HCT116 (cell line): Measurements from ENCODE around the gene CTNNA2. TPM values are rescaled to one million over a fixed set of nuclear protein-coding genes. Genes with fewer than 3 reads are reported as not detected.

Experiments
- ATAC-seq: fragments of 200-7000 bp; cut with Tn5 transposase; 2 replicates; pipeline ENCODE4 v1.9.1; 2020; ENCODE audit warnings: mild to moderate bottlenecking, moderate library complexity
- BruUV-seq: library from RNA; stranded (reverse); fragments of 400-500 nt; replicated peaks from 2 replicates; lab custom pipeline; 2021; lab: Mats Ljungman, UMichigan
- CTCF ChIA-PET: fragments of 300-600 bp; sonication (Branson Sonifier 250); formaldehyde crosslinking; loops from one replicate; lab custom pipeline; 2021; ENCODE audit warnings: antibody characterized with exemption; lab: Charles Lee
- POLR2A ChIA-PET: fragments of 300-600, 350-600 bp; sonication (Branson Sonifier 250); formaldehyde crosslinking; loops from one replicate; lab custom pipeline; 2021; ENCODE audit warnings: antibody characterized with exemption; lab: Charles Lee
- RAD21 ChIA-PET, 2 experiments: fragments of 300-600 bp; sonication (Branson Sonifier 250); formaldehyde crosslinking; loops; one replicate each; lab custom pipeline; 2023; ENCODE audit warnings: low total read pairs in 2 of 2; ENCODE audit not compliant: uncharacterized antibody in 2 of 2, unreplicated experiment in 2 of 2, low non-redundant PET in 1 of 2; lab: Charles Lee
- DNase-seq: peaks from one replicate; pipeline ENCODE4 v3.0.0-alpha.2; 2010; ENCODE audit warnings: low read depth, low spot score
- H2AFZ ChIP-seq: fragments of 200-600 bp; shearing (Covaris generic), sonication (generic); 2 replicates; pipeline ENCODE4 v1.6.1; 2017; ENCODE audit warnings: low read depth, mixed run types, mixed read lengths, antibody characterized with exemption, low read length; ENCODE audit not compliant: poor library complexity, severe bottlenecking
- H3K27ac ChIP-seq: 2 replicates; pipeline ENCODE4 v1.5.1; 2012; ENCODE audit warnings: low read depth, low read length
- H3K27me3 ChIP-seq: fragments of 200-600 bp; sonication (generic); 2 replicates; pipeline ENCODE4 v1.6.1; 2016; ENCODE audit warnings: mixed run types, low read length, mixed read lengths; ENCODE audit not compliant: insufficient read depth
- H3K36me3 ChIP-seq, 2 experiments: fragments of 200-500 bp in 1 of 2; fragments of 200-600 bp in 1 of 2; sonication (Bioruptor generic) in 1 of 2; sonication (generic) in 1 of 2; 2 replicates each; pipeline versions ENCODE4 v1.5.1 to v1.6.1; 2014 to 2016; ENCODE audit warnings: low read length in 2 of 2, inconsistent platforms in 1 of 2, mixed read lengths in 1 of 2, mixed run types in 1 of 2; ENCODE audit not compliant: insufficient read depth in 2 of 2, control insufficient read depth in 1 of 2
- H3K4me1 ChIP-seq, 2 experiments: fragments of 200-600 bp in 1 of 2; sonication (generic) in 1 of 2; 2 replicates each; pipeline versions ENCODE4 v1.5.1 to v1.6.1; 2012 to 2017; ENCODE audit warnings: low read length in 2 of 2, inconsistent platforms in 1 of 2, mild to moderate bottlenecking in 1 of 2, mixed read lengths in 1 of 2, mixed run types in 1 of 2, moderate library complexity in 1 of 2; ENCODE audit not compliant: insufficient read depth in 2 of 2, control insufficient read depth in 1 of 2
- H3K4me2 ChIP-seq: fragments of 200-600 bp; sonication (generic); 2 replicates; pipeline ENCODE4 v1.6.1; 2017; ENCODE audit warnings: mixed run types, low read length, mixed read lengths
- H3K4me3 ChIP-seq, 2 experiments: fragments of 200-600 bp in 1 of 2; sonication (generic) in 1 of 2; replicated peaks in 1 of 2; 2 replicates each; pipeline ENCODE4 v1.5.1; 2011 to 2016; ENCODE audit warnings: low read length in 2 of 2, control low read depth in 1 of 2, low read depth in 1 of 2, mild to moderate bottlenecking in 1 of 2, mixed read lengths in 1 of 2, mixed run types in 1 of 2
- H3K79me2 ChIP-seq: fragments of 200-600 bp; sonication (generic); 2 replicates; pipeline ENCODE4 v1.6.1; 2017; ENCODE audit warnings: mild to moderate bottlenecking, mixed run types, low read length, moderate library complexity, mixed read lengths; ENCODE audit not compliant: insufficient read depth
- H3K9ac ChIP-seq: fragments of 200-600 bp; sonication (generic); 2 replicates; pipeline ENCODE4 v1.6.1; 2016; ENCODE audit warnings: low read length, mixed read lengths
- H3K9me2 ChIP-seq: fragments of 200-600 bp; sonication (generic), shearing (Covaris generic); 2 replicates; pipeline ENCODE4 v1.6.1; 2017; ENCODE audit warnings: mixed run types, mild to moderate bottlenecking, moderate library complexity; ENCODE audit not compliant: insufficient read depth
- H3K9me3 ChIP-seq, 2 experiments: fragments of 200-500 bp in 1 of 2; fragments of 200-600 bp in 1 of 2; sonication (Bioruptor generic) in 1 of 2; sonication (generic) in 1 of 2; 2 replicates each; pipeline ENCODE4 v1.6.1; 2014 to 2017; ENCODE audit warnings: low read length in 2 of 2, mixed read lengths in 2 of 2, inconsistent platforms in 1 of 2, low read depth in 1 of 2, mild to moderate bottlenecking in 1 of 2, mixed run types in 1 of 2, moderate library complexity in 1 of 2; ENCODE audit not compliant: control insufficient read depth in 1 of 2, insufficient read depth in 1 of 2
- H4K20me1 ChIP-seq: fragments of 200-600 bp; sonication (generic), shearing (Covaris generic); 2 replicates; pipeline ENCODE4 v1.6.1; 2017; ENCODE audit warnings: mixed run types, mild to moderate bottlenecking, moderate library complexity; ENCODE audit not compliant: insufficient read depth
- ATF3 ChIP-seq: IDR thresholded peaks from 2 replicates; pipeline ENCODE4 v1.6.1; 2012
- CEBPB ChIP-seq: IDR thresholded peaks from 2 replicates; pipeline ENCODE4 v1.6.1; 2012; ENCODE audit warnings: low read depth
- CTCF ChIP-seq, 3 experiments: fragments of 200-600 bp in 1 of 3; sonication (generic) in 1 of 3; IDR thresholded peaks in 2 of 3; conservative IDR thresholded peaks in 1 of 3; 2 replicates each; pipeline ENCODE4 v1.5.1; 2012 to 2017; ENCODE audit warnings: low read depth in 2 of 3, low read length in 2 of 3, antibody characterized with exemption in 1 of 3, borderline replicate concordance in 1 of 3, control low read depth in 1 of 3, mild to moderate bottlenecking in 1 of 3, mixed read lengths in 1 of 3, mixed run types in 1 of 3, moderate library complexity in 1 of 3; ENCODE audit not compliant: insufficient read depth in 1 of 3
- ELF1 ChIP-seq: IDR thresholded peaks from 2 replicates; pipeline ENCODE4 v1.6.1; 2012; ENCODE audit warnings: low read depth, borderline replicate concordance
- EZH2 ChIP-seq: fragments of 200-600 bp; sonication (generic); IDR thresholded peaks from 2 replicates; pipeline ENCODE4 v1.6.1; 2017; ENCODE audit warnings: antibody characterized with exemption, mixed run types
- POLR2A ChIP-seq: IDR thresholded peaks from 2 replicates; pipeline ENCODE4 v1.7.0; 2011; ENCODE audit warnings: borderline replicate concordance; ENCODE audit not compliant: insufficient read depth, insufficient read length; ENCODE audit errors: extremely low read depth
- SIN3A ChIP-seq: IDR thresholded peaks from 2 replicates; pipeline ENCODE4 v1.6.1; 2012; ENCODE audit warnings: low read depth
- ZBTB33 ChIP-seq: IDR thresholded peaks from 2 replicates; pipeline ENCODE4 v1.6.1; 2011; ENCODE audit warnings: mild to moderate bottlenecking, low read length, moderate library complexity; ENCODE audit not compliant: insufficient replicate concordance; ENCODE audit errors: extremely low read depth
- ZFX ChIP-seq: fragments of 450-650 bp; IDR thresholded peaks from 2 replicates; pipeline ENCODE4 v1.6.1; 2017
- ZNF274 ChIP-seq: fragments of 200-500 bp; sonication (Bioruptor generic); IDR thresholded peaks from 2 replicates; pipeline ENCODE4 v1.6.1; 2014; ENCODE audit warnings: mild to moderate bottlenecking, low read depth, low read length, inconsistent platforms
- intact Hi-C: fragments of 100-400 bp; cut with micrococcal nuclease; formaldehyde crosslinking; loops from 2 replicates; pipeline ENCODE4 v1.10.0; 2022
- total RNA-seq: library from RNA; stranded (reverse); gene quantifications from one replicate; pipeline ENCODE4 v1.2.1, GENCODE V29; 2021; ENCODE audit not compliant: unreplicated experiment
- TF ChIP-seq, protein P1 (sequence below): IDR thresholded peaks from 2 replicates; pipeline ENCODE4 v1.6.1; 2012; ENCODE audit warnings: low read depth

CTNNA2 gene
- total RNA-seq, 1 experiment from 2014 or later = not detected

- no peaks in the 10 kb centered on the region for H3K36me3 ChIP-seq
- POLR2A ChIA-PET = no interaction called here
- TF ChIP-seq ZNF274 (no peak), CEBPB (no peak), ELF1 (no peak), EZH2 (no peak), ATF3 (no peak), SIN3A (no peak), ZFX (no peak), CTCF (IDR thresholded peaks at IDR 0.05 in 2 of 3, conservative IDR thresholded peaks at IDR 0.05 in 1 of 3; ENCODE audit: borderline replicate concordance in 1 of 3, insufficient read depth in 1 of 3, low read depth in 2 of 3, low read length in 2 of 3) (no peak), ZBTB33 (no peak), POLR2A (no peak)
- TF ChIP-seq, protein P1, sequence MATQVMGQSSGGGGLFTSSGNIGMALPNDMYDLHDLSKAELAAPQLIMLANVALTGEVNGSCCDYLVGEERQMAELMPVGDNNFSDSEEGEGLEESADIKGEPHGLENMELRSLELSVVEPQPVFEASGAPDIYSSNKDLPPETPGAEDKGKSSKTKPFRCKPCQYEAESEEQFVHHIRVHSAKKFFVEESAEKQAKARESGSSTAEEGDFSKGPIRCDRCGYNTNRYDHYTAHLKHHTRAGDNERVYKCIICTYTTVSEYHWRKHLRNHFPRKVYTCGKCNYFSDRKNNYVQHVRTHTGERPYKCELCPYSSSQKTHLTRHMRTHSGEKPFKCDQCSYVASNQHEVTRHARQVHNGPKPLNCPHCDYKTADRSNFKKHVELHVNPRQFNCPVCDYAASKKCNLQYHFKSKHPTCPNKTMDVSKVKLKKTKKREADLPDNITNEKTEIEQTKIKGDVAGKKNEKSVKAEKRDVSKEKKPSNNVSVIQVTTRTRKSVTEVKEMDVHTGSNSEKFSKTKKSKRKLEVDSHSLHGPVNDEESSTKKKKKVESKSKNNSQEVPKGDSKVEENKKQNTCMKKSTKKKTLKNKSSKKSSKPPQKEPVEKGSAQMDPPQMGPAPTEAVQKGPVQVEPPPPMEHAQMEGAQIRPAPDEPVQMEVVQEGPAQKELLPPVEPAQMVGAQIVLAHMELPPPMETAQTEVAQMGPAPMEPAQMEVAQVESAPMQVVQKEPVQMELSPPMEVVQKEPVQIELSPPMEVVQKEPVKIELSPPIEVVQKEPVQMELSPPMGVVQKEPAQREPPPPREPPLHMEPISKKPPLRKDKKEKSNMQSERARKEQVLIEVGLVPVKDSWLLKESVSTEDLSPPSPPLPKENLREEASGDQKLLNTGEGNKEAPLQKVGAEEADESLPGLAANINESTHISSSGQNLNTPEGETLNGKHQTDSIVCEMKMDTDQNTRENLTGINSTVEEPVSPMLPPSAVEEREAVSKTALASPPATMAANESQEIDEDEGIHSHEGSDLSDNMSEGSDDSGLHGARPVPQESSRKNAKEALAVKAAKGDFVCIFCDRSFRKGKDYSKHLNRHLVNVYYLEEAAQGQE = no peak
- TF ChIP-seq, all 23 proteins: peak for 0
- Histone ChIP-seq H3K27ac (no peak overlapping the region), H3K4me3 (no peak overlapping the region), H3K4me1 (no peaks in the 10 kb centered on the region), H3K79me2 (no peaks in the 10 kb centered on the region), H3K4me2 (no peak overlapping the region), H3K27me3 (no peaks in the 10 kb centered on the region), H4K20me1 (no peaks in the 10 kb centered on the region), H3K9me3 (peaks cover 4 to 39% of the 10 kb centered on the region in 2 experiments; a peak in 3 of 4 replicates), H3K9ac (no peak overlapping the region), H2AFZ (no peak overlapping the region), H3K9me2 (no peaks in the 10 kb centered on the region)
- ChIA-PET RAD21 (no interaction called here), CTCF (no interaction called here)
- intact Hi-C loops = no loop called here
- DNase-seq (no peak), ATAC-seq (no peak)
- no TSS peak for BruUV-seq
These were observed 319.1 kb downstream of the CTNNA2 start for GRCh38 chr2:79831961-79832360.
